Measurements from ENCODE around the gene PARVG. TPM values are rescaled to one million over a fixed set of nuclear protein-coding genes. Genes with fewer than 3 reads are reported as not detected.

The PARVG gene
- total RNA-seq, 4 donors from 2014 or later: 1.00 to 37.8 (median 20.6) TPM

DNA sequence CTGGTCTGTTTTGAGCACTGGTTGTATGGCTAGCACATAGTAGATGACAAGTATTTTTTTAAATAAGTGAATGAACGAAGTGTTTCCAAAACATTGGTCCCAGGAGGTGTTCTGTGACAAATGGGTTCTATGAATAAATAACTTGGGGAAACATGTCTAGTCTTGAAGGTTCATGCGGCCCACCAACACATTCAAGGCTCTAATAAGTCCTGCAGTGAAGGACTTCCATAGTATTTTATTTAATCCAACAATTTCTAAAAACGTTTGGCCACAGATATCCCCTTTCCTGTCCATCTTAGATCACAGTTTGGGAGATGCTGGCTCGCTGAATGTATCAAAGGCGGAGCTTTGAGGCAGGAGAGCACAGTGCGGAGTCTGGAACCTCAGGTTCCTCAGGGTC, 22.5 kb downstream of the PARVG start:
- intact Hi-C loops (cut with DNase I; ENCODE audit: low total_unique reads): no loop called here
- in situ Hi-C loops (cut with MboI; ENCODE audit: low pct_ligation_motif_present in 1 of 4, low pct_unique_long_range_greater_than_20kb in 1 of 4, low sequenced_read_pairs in 3 of 4): no loop called here
- no peaks in the 10 kb centered on the region for H3K4me1 ChIP-seq
- WGBS, 2 donors (ENCODE audit: low coverage in 1 of 2): 63 to 81% methylated on average over 3 to 6 of the region's 6 CpGs
- DNase-seq: no peak
- TF ChIP-seq POLR2AphosphoS5 (IDR thresholded peaks at IDR 0.05) (no peak), CTCF (IDR thresholded peaks at IDR 0.05) (no peak), POLR2A (IDR thresholded peaks at IDR 0.05) (no peak), EP300 (IDR thresholded peaks at IDR 0.05; ENCODE audit: low read depth) (no peak)
- no peaks in the 10 kb centered on the region for H3K27me3 ChIP-seq
- H3K27ac ChIP-seq: no peak overlapping the region
- H3K36me3 ChIP-seq: no peaks in the 10 kb centered on the region
- no peak overlapping the region for H3K4me3 ChIP-seq
- no peaks in the 10 kb centered on the region for H3K9me3 ChIP-seq

GRCh38 chr22:44204739-44205515, 24.2 kb downstream of the PARVG start:
- no peak overlapping the region for H3K4me3 ChIP-seq
- no peak for TF ChIP-seq EP300 (IDR thresholded peaks at IDR 0.05; ENCODE audit: low read depth)
- no peak for TF ChIP-seq POLR2A (IDR thresholded peaks at IDR 0.05)
- TF ChIP-seq POLR2AphosphoS5 (IDR thresholded peaks at IDR 0.05): no peak
- TF ChIP-seq CTCF (IDR thresholded peaks at IDR 0.05): no peak
- H3K36me3 ChIP-seq: no peaks in the 10 kb centered on the region
- no peaks in the 10 kb centered on the region for H3K9me3 ChIP-seq
- H3K4me1 ChIP-seq: no peaks in the 10 kb centered on the region
- WGBS, 2 donors (ENCODE audit: low coverage in 1 of 2): 83% methylated on average over 16 of the region's 16 CpGs; no CpG with 5 or more reads in 1 of the 2 donors
- no peaks in the 10 kb centered on the region for H3K27me3 ChIP-seq
- DNase-seq: no peak
- H3K27ac ChIP-seq: no peak overlapping the region
- intact Hi-C loops (cut with DNase I; ENCODE audit: low total_unique reads): no loop called here
- in situ Hi-C loops (cut with MboI; ENCODE audit: low pct_ligation_motif_present in 1 of 4, low pct_unique_long_range_greater_than_20kb in 1 of 4, low sequenced_read_pairs in 3 of 4): no loop called here

DNA sequence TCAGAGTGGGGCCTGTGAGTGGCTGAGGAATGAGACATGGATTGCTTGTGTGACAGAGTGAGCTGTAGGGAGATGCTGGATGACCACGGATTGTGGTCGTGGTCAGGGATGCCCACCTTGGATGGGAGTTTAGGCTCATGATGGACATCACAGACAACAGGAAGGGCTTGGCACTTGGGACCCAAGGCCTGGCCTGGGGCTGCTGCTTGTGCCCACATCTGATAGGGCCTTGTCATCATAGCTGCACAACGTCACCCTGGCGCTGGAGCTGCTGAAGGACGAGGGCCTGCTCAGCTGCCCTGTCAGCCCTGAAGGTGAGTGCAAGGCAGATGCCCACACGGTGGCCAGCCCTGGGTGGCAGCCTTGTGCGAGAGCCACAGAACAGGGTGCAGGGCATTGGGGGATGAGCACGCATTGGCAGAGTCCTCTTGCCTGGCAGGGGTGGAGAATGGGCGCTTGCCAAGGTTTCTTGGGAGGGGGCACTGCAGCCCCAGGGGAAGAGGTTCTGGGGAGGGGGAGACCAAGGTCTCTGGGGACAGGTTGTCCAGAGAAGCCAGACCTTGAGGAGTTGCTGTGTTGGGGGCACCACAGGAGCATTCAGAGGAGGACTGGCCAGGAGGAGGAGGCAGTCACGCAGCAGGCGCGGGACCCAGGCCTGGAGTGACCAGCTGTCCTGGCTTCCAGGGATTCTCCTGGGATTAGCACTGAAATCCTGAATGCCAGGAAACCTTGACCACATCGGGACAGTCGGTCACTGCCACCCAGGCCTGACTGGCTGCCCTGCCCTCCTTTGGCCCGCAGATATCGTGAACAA, 25.0 kb downstream of the PARVG start:
- Histone ChIP-seq H3K36me3 (no peaks in the 10 kb centered on the region), H3K27me3 (no peaks in the 10 kb centered on the region), H3K4me3 (no peak overlapping the region), H3K27ac (no peak overlapping the region), H3K9me3 (no peaks in the 10 kb centered on the region), H3K4me1 (no peaks in the 10 kb centered on the region)
- WGBS, 2 donors (ENCODE audit: low coverage in 1 of 2): 95% methylated on average over 16 of the region's 16 CpGs; no CpG with 5 or more reads in 1 of the 2 donors
- TF ChIP-seq CTCF (IDR thresholded peaks at IDR 0.05) (no peak), POLR2AphosphoS5 (IDR thresholded peaks at IDR 0.05) (no peak), POLR2A (IDR thresholded peaks at IDR 0.05) (no peak), EP300 (IDR thresholded peaks at IDR 0.05; ENCODE audit: low read depth) (no peak)
- DNase-seq: no peak
- in situ Hi-C loops (cut with MboI; ENCODE audit: low pct_ligation_motif_present in 1 of 4, low pct_unique_long_range_greater_than_20kb in 1 of 4, low sequenced_read_pairs in 3 of 4): no loop called here
- intact Hi-C loops (cut with DNase I; ENCODE audit: low total_unique reads): no loop called here

DNA sequence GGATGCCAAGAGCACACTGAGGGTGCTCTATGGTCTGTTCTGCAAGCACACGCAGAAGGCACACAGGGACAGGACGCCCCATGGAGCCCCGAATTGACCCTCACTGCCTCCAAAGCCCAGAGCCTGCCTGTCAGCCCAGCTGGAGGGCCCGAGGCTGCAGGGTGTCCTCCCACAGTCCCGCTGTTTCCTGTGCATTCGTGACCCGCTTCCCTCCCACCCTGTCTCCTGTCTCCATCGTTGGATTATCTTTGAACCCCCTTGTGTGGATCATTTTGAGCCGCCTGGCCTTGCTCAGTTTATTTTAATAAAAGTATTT, 25.6 kb downstream of the PARVG start:
- no peak overlapping the region for H3K27ac ChIP-seq
- TF ChIP-seq POLR2A (IDR thresholded peaks at IDR 0.05): no peak
- no peak for TF ChIP-seq POLR2AphosphoS5 (IDR thresholded peaks at IDR 0.05)
- no peak for TF ChIP-seq EP300 (IDR thresholded peaks at IDR 0.05; ENCODE audit: low read depth)
- TF ChIP-seq CTCF (IDR thresholded peaks at IDR 0.05): no peak

More for the DNA sequence above, 25.6 kb downstream of the PARVG start:
- WGBS, 2 donors (ENCODE audit: low coverage in 1 of 2): 60 to 86% methylated on average over 1 to 9 of the region's 9 CpGs
- in situ Hi-C loops (cut with MboI; ENCODE audit: low pct_ligation_motif_present in 1 of 4, low pct_unique_long_range_greater_than_20kb in 1 of 4, low sequenced_read_pairs in 3 of 4): no loop called here
- intact Hi-C loops (cut with DNase I; ENCODE audit: low total_unique reads): no loop called here
- H3K36me3 ChIP-seq: no peaks in the 10 kb centered on the region
- peaks cover 0 to 4% (median 0%) of the 10 kb centered on the region in 4 donors for H3K4me1 ChIP-seq
- no peak overlapping the region for H3K4me3 ChIP-seq
- H3K9me3 ChIP-seq: no peaks in the 10 kb centered on the region
- H3K27me3 ChIP-seq: no peaks in the 10 kb centered on the region
- DNase-seq: no peak
